Vagina (tissue), 2 donors: ENCODE measurements around the gene DCLK2.

ENCODE experiments used
- CTCF ChIP-seq, 3 experiments: fragments of 450-650 bp in 2 of 3; fragments of 200-600 bp in 1 of 3; sonication (generic) in 1 of 3; IDR thresholded peaks; one replicate each; pipeline ENCODE4 v1.5.1; 2017 to 2019; ENCODE audit warnings: antibody characterized with exemption in 3 of 3, mild to moderate bottlenecking in 2 of 3, moderate library complexity in 2 of 3
- POLR2AphosphoS5 ChIP-seq, 2 donors: sonication (generic); formaldehyde crosslinking; IDR thresholded peaks; one replicate each; pipeline ENCODE4 v1.9.0; 2017; ENCODE audit warnings: antibody characterized with exemption in 2 of 2, mild to moderate bottlenecking in 2 of 2, low read depth in 1 of 2; ENCODE audit not compliant: insufficient read depth in 1 of 2

GRCh38 chr4:150131581-150132228 lies 53.5 kb downstream of the DCLK2 start:
- TF ChIP-seq CTCF (IDR thresholded peaks at IDR 0.05) (no peak), POLR2AphosphoS5 (IDR thresholded peaks at IDR 0.05; ENCODE audit: insufficient read depth in 1 of 2, low read depth in 1 of 2) (no peak)
